NCI-H187 treated with DMSO at 0.1 percent for 48 hours (cell line): ENCODE results near the gene CHCHD2.
"Not testable (repeated sequence)": the region's sequence is repeated elsewhere in the genome, so short reads cannot be mapped to it uniquely, and the experiment has no call there.

Experiments
- DNase-seq: peaks from one replicate; lab custom pipeline; 2025; lab: John Stamatoyannopoulos, UW

The CHCHD2 gene

GRCh38 chr7:56083150-56083785 is 23.0 kb downstream of the CHCHD2 start:
- no peak for DNase-seq

- no peak for DNase-seq
Measured at GRCh38 chr7:56081626-56082340, 24.5 kb downstream of the CHCHD2 start.

- not testable (repeated sequence) for DNase-seq
Measured at GRCh38 chr7:56080726-56081435, 25.4 kb downstream of the CHCHD2 start.

GRCh38 chr7:56079450-56080185 is 26.7 kb downstream of the CHCHD2 start:
- DNase-seq = no peak

GRCh38 chr7:56078196-56078595 is 28.1 kb downstream of the CHCHD2 start:
- DNase-seq = no peak

- no peak for DNase-seq
Measured at GRCh38 chr7:56077681-56078080, 28.6 kb downstream of the CHCHD2 start.

GRCh38 chr7:56074371-56074791 is 31.9 kb downstream of the CHCHD2 start:
- DNase-seq = peak; percentile 18

GRCh38 chr7:56066376-56066775 is 39.9 kb downstream of the CHCHD2 start:
- not testable (repeated sequence) for DNase-seq

- DNase-seq = no peak
Measured at GRCh38 chr7:56063882-56064625, 42.2 kb downstream of the CHCHD2 start, which contains the start of gene SUMF2. Gene SUMF2, plus strand, starts transcription at chr7:56064286. Its CDS starts 26 bp downstream, at chr7:56064312.

GRCh38 chr7:56063500-56063881 is 42.8 kb downstream of the CHCHD2 start:
- DNase-seq = no peak

- no peak for DNase-seq
Measured at GRCh38 chr7:56062382-56062781, 43.9 kb downstream of the CHCHD2 start.

- no peak for DNase-seq
Measured at GRCh38 chr7:56053993-56054392, 52.3 kb downstream of the CHCHD2 start.

GRCh38 chr7:56053379-56053778 is 52.9 kb downstream of the CHCHD2 start:
- DNase-seq = no peak
